DMS79 treated with DMSO at 0.1 percent for 48 hours (cell line): ENCODE data around the gene CCSER2.
"Not testable (repeated sequence)": the region's sequence is repeated elsewhere in the genome, so short reads cannot be mapped to it uniquely, and the experiment has no call there.

ENCODE experiments used
- DNase-seq: peaks from one replicate; lab custom pipeline; 2025; lab: John Stamatoyannopoulos, UW

CCSER2 gene

GRCh38 chr10:84452003-84452402 lies 123.6 kb downstream of the CCSER2 start:
- no peak for DNase-seq

GRCh38 chr10:84453303-84453702 lies 124.9 kb downstream of the CCSER2 start:
- DNase-seq: no peak

GRCh38 chr10:84456126-84456525 lies 127.7 kb downstream of the CCSER2 start:
- no peak for DNase-seq

GRCh38 chr10:84460520-84460919 lies 132.1 kb downstream of the CCSER2 start:
- no peak for DNase-seq

- DNase-seq: no peak
Measured at GRCh38 chr10:84469470-84469869, 141.1 kb downstream of the CCSER2 start.

- DNase-seq: no peak
Measured at GRCh38 chr10:84473136-84473535, 144.7 kb downstream of the CCSER2 start.

- DNase-seq: no peak
Measured at GRCh38 chr10:84477398-84478128, 149.2 kb downstream of the CCSER2 start.

GRCh38 chr10:84478151-84478550 lies 149.8 kb downstream of the CCSER2 start:
- DNase-seq: no peak

GRCh38 chr10:84478679-84479078 lies 150.3 kb downstream of the CCSER2 start:
- DNase-seq: no peak

- no peak for DNase-seq
Measured at GRCh38 chr10:84484541-84484940, 156.2 kb downstream of the CCSER2 start.

- no peak for DNase-seq
Measured at GRCh38 chr10:84493361-84493760, 165.0 kb downstream of the CCSER2 start.

- no peak for DNase-seq
Measured at GRCh38 chr10:84493951-84494848, 165.8 kb downstream of the CCSER2 start.

- DNase-seq: no peak
Measured at GRCh38 chr10:84494849-84495180, 166.4 kb downstream of the CCSER2 start.

GRCh38 chr10:84497978-84498377 lies 169.6 kb downstream of the CCSER2 start:
- no peak for DNase-seq

- not testable (repeated sequence) for DNase-seq
Measured at GRCh38 chr10:84499039-84499438, 170.7 kb downstream of the CCSER2 start.

- no peak for DNase-seq
Measured at GRCh38 chr10:84499846-84500245, 171.5 kb downstream of the CCSER2 start.

- no peak for DNase-seq
Measured at GRCh38 chr10:84510121-84510520, 181.7 kb downstream of the CCSER2 start.

- DNase-seq: no peak
Measured at GRCh38 chr10:84511106-84511505, 182.7 kb downstream of the CCSER2 start.

- DNase-seq: no peak
Measured at GRCh38 chr10:84511709-84512285, 183.4 kb downstream of the CCSER2 start.

GRCh38 chr10:84517554-84517953 lies 189.2 kb downstream of the CCSER2 start:
- DNase-seq: no peak

- DNase-seq: no peak
Measured at GRCh38 chr10:84519235-84519634, 190.8 kb downstream of the CCSER2 start.

- no peak for DNase-seq
Measured at GRCh38 chr10:84521013-84521412, 192.6 kb downstream of the CCSER2 start.

- no peak for DNase-seq
Measured at GRCh38 chr10:84521468-84521867, 193.1 kb downstream of the CCSER2 start.
